Parathyroid adenoma (tissue), 2 donors: Measurements from ENCODE around the gene F2RL3.

Experiments
- H2AFZ ChIP-seq: fragments of 300-600 bp; sonication (generic); one replicate; pipeline ENCODE4 v1.7.0; 2017; ENCODE audit warnings: antibody characterized with exemption, mild to moderate bottlenecking
- H3K27ac ChIP-seq: fragments of 300-600 bp; sonication (generic); one replicate; pipeline ENCODE4 v1.7.0; 2017
- H3K27me3 ChIP-seq: fragments of 300-600 bp; sonication (generic); one replicate; pipeline ENCODE4 v1.7.0; 2017; ENCODE audit warnings: low read length; ENCODE audit not compliant: control insufficient read depth, insufficient read depth
- H3K36me3 ChIP-seq: fragments of 300-600 bp; sonication (generic); one replicate; pipeline ENCODE4 v1.7.0; 2017; ENCODE audit warnings: low read length; ENCODE audit not compliant: control insufficient read depth, insufficient read depth
- H3K4me1 ChIP-seq: fragments of 300-600 bp; sonication (generic); one replicate; pipeline ENCODE4 v1.7.0; 2017; ENCODE audit warnings: control low read depth
- H3K4me2 ChIP-seq: fragments of 300-600 bp; sonication (generic); one replicate; pipeline ENCODE4 v1.7.0; 2017; ENCODE audit warnings: low read length
- H3K4me3 ChIP-seq: fragments of 300-600 bp; sonication (generic); one replicate; pipeline ENCODE4 v1.7.0; 2017; ENCODE audit warnings: low read depth, low read length
- H3K79me2 ChIP-seq: fragments of 300-600 bp; sonication (generic); one replicate; pipeline ENCODE4 v1.7.0; 2017; ENCODE audit warnings: control low read depth
- H3K9ac ChIP-seq: fragments of 300-600 bp; sonication (generic); one replicate; pipeline ENCODE4 v1.7.0; 2017; ENCODE audit warnings: mild to moderate bottlenecking
- H3K9me3 ChIP-seq: fragments of 300-600 bp; sonication (generic); one replicate; pipeline ENCODE4 v1.7.0; 2017; ENCODE audit warnings: low read length; ENCODE audit not compliant: control insufficient read depth
- TF ChIP-seq, protein P1 (sequence below): fragments of 300-600 bp; sonication (generic); IDR thresholded peaks from one replicate; pipeline ENCODE4 v1.7.0; 2017; ENCODE audit warnings: antibody characterized with exemption, mild to moderate bottlenecking
- donor health status: primary hyperparathyroidism.

F2RL3 gene

GRCh38 chr19:16903347-16903746, 14.5 kb downstream of the F2RL3 start:
- TF ChIP-seq, protein P1, sequence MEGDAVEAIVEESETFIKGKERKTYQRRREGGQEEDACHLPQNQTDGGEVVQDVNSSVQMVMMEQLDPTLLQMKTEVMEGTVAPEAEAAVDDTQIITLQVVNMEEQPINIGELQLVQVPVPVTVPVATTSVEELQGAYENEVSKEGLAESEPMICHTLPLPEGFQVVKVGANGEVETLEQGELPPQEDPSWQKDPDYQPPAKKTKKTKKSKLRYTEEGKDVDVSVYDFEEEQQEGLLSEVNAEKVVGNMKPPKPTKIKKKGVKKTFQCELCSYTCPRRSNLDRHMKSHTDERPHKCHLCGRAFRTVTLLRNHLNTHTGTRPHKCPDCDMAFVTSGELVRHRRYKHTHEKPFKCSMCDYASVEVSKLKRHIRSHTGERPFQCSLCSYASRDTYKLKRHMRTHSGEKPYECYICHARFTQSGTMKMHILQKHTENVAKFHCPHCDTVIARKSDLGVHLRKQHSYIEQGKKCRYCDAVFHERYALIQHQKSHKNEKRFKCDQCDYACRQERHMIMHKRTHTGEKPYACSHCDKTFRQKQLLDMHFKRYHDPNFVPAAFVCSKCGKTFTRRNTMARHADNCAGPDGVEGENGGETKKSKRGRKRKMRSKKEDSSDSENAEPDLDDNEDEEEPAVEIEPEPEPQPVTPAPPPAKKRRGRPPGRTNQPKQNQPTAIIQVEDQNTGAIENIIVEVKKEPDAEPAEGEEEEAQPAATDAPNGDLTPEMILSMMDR = no peak
- H3K4me3 ChIP-seq = no peak overlapping the region
- no peaks in the 10 kb centered on the region for H3K4me1 ChIP-seq
- H3K36me3 ChIP-seq = no peaks in the 10 kb centered on the region
- H3K9ac ChIP-seq = no peak overlapping the region
- no peak overlapping the region for H3K4me2 ChIP-seq
- no peaks in the 10 kb centered on the region for H3K27me3 ChIP-seq
- no peak overlapping the region for H2AFZ ChIP-seq
- no peaks in the 10 kb centered on the region for H3K79me2 ChIP-seq
- no peak overlapping the region for H3K27ac ChIP-seq
- H3K9me3 ChIP-seq = no peaks in the 10 kb centered on the region

GRCh38 chr19:16904599-16904998, 15.8 kb downstream of the F2RL3 start:
- no peak overlapping the region for H3K27ac ChIP-seq
- TF ChIP-seq, protein P1 = no peak

DNA sequence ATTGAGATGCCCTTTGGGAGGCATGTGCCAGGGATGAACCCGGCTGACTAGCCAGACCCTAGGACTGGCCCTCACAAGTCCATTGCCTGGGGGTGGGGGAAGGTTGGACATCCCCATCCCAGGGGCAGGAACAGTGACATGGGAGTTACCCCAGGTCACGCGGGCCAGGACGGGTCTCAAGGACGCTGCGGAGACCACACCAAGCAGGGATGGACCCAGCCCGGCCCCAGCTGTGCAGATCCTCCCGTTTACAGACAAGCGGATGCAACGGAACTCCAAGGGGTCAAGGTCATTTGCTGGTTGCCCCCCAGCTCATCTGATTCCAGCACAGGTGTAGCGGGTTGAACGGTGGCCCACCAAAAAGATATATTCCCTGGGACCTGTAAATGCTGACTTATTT, 20.0 kb downstream of the F2RL3 start:
- Histone ChIP-seq H3K27me3 (no peaks in the 10 kb centered on the region), H3K9me3 (no peaks in the 10 kb centered on the region), H3K36me3 (no peaks in the 10 kb centered on the region), H3K27ac (no peak overlapping the region), H2AFZ (no peak overlapping the region), H3K4me1 (no peaks in the 10 kb centered on the region), H3K79me2 (no peaks in the 10 kb centered on the region), H3K4me3 (no peak overlapping the region), H3K9ac (no peak overlapping the region), H3K4me2 (no peak overlapping the region)
- TF ChIP-seq, protein P1 = no peak

More at GRCh38 chr19:16904599-16904998, 15.8 kb downstream of the F2RL3 start:
- H3K36me3 ChIP-seq = no peaks in the 10 kb centered on the region
- no peak overlapping the region for H3K9ac ChIP-seq
- H3K4me2 ChIP-seq = no peak overlapping the region
- no peaks in the 10 kb centered on the region for H3K4me1 ChIP-seq
- H3K27me3 ChIP-seq = no peaks in the 10 kb centered on the region
- no peak overlapping the region for H2AFZ ChIP-seq
- no peaks in the 10 kb centered on the region for H3K79me2 ChIP-seq
- H3K4me3 ChIP-seq = no peak overlapping the region
- H3K9me3 ChIP-seq = no peaks in the 10 kb centered on the region

- no peaks in the 10 kb centered on the region for H3K27me3 ChIP-seq
- H3K36me3 ChIP-seq = no peaks in the 10 kb centered on the region
- TF ChIP-seq, protein P1 = no peak
- H3K4me1 ChIP-seq = no peaks in the 10 kb centered on the region
- H3K9ac ChIP-seq = no peak overlapping the region
- H2AFZ ChIP-seq = no peak overlapping the region
- H3K27ac ChIP-seq = no peak overlapping the region
- H3K4me2 ChIP-seq = no peak overlapping the region
- no peak overlapping the region for H3K4me3 ChIP-seq
- H3K9me3 ChIP-seq = no peaks in the 10 kb centered on the region
- H3K79me2 ChIP-seq = no peaks in the 10 kb centered on the region
These were observed 22.2 kb downstream of the F2RL3 start for GRCh38 chr19:16911046-16911445.

DNA sequence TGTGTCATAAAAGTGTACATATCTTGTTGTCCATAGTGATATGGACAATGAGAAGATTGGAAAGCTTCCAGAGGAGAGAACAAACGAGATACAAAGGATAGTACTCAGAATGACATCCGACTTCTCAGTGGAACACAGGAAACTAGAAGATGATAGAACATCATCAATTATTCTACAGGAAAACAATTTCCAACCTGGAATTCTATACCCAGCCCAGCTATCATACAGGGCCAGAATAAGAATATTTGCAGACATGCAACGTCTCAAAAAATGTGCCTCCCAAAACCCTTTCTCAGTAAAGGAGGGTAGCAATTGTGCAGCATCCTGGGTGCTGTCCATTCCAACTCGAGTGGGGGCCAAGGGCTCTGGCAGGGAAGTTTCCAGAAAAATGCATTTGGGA, 24.0 kb downstream of the F2RL3 start:
- H2AFZ ChIP-seq = no peak overlapping the region
- no peaks in the 10 kb centered on the region for H3K9me3 ChIP-seq
- no peak overlapping the region for H3K4me2 ChIP-seq
- no peaks in the 10 kb centered on the region for H3K27me3 ChIP-seq
- H3K4me1 ChIP-seq = no peaks in the 10 kb centered on the region
- no peaks in the 10 kb centered on the region for H3K79me2 ChIP-seq
- H3K4me3 ChIP-seq = no peak overlapping the region
- no peak overlapping the region for H3K27ac ChIP-seq
- TF ChIP-seq, protein P1 = no peak
- H3K9ac ChIP-seq = no peak overlapping the region
- no peaks in the 10 kb centered on the region for H3K36me3 ChIP-seq
